Daoy (cell line): Measurements from ENCODE around the gene ZNF132. TPM values are rescaled to one million over a fixed set of nuclear protein-coding genes. Genes with fewer than 3 reads are reported as not detected.
A peak's percentile ranks its signal among the peaks of the same experiment; 100 is the strongest.
"Not testable (repeated sequence)": the region's sequence is repeated elsewhere in the genome, so short reads cannot be mapped to it uniquely, and the experiment has no call there.

ENCODE experiments used
- DNase-seq: peaks from one replicate; pipeline ENCODE4 v3.0.0-alpha.2; 2015; ENCODE audit warnings: low read depth
- total RNA-seq: library from RNA; depleted of rRNA; stranded (reverse); fragments of >200 nt; shearing (Covaris generic); gene quantifications from 2 replicates; pipeline ENCODE4 v1.2.3, GENCODE V29; 2014

The ZNF132 gene
- total RNA-seq, 1 experiment from 2014 or later, result 3.0 TPM

DNA sequence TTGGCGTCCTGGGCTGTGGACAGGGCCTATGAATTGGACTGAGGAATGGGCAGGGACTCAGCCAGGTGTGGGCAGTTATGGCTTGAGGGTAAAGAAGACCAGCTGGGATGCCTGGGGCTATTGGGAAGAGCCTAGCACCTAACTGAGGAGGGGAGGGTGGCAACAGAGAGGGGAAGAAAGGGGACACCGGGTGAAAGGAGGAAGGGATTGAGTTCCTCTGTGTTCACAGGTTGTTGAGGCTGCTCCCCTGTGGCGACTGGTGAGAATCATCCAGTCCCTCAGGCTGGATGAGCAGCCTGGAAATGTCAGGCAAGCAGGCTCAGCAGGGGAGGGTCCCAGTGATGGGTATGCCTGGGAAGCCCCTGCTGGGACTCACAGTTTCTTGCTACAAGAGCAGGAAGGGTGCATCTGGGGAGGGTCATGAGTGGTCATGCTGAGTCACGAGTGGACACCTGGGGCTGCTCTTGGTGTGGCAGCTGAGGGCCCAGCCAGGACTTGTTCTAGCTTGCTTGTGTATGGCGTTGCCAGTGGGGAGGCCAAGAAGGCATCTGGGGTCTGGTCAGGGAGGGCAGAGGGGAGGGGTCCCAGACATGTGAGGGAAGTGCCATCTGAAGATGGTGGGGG is 28.4 kb upstream of the ZNF132 start:
- no peak for DNase-seq

DNA sequence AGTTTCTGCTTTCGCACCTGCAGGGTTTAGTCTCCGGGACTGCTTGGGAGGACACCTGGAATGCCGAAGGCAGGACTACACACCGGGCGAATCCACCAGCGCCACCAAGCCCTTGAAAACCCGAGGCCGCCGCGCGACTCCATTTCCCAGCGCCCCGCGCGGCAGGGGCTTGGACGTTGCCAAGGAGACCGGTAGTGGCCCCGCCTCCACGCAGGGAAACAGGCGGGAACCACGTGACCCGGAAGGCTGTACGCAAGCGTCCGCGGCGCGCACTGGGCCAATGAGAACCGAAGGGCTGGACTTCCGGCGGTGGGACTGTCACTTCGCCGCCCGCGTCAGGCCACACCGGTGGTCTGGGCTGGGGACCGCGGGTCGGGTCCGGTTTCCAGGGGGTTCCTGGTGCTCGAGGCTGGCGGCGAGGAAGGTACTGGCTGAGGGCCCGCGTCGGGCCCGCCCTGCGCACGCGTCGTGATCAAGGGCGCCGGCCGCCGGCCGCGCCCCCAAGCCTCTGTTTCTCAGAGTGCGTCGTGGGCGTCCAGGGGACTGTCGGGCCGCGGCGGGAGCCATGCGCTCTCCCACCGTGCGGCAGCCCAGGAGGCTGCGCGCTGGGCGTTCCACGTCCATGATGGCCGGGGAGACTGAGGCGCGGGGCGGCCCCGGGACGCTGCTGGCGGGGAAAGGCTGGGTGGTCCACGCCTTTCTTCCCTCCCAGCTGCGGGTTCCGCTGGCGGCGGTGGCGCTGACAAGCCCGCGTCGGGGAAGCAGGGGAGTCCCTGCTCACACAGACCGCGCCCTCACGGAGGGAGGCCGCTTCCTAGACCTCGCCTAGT is 27.0 kb upstream of the ZNF132 start, which contains the start of gene ZNF324:
ZNF324 (plus strand) TSS at position 321 of the 830 bp plus-strand sequence. CDS start 2,106 bp downstream, outside the sequence.
- peak; percentile 99 for DNase-seq

DNA sequence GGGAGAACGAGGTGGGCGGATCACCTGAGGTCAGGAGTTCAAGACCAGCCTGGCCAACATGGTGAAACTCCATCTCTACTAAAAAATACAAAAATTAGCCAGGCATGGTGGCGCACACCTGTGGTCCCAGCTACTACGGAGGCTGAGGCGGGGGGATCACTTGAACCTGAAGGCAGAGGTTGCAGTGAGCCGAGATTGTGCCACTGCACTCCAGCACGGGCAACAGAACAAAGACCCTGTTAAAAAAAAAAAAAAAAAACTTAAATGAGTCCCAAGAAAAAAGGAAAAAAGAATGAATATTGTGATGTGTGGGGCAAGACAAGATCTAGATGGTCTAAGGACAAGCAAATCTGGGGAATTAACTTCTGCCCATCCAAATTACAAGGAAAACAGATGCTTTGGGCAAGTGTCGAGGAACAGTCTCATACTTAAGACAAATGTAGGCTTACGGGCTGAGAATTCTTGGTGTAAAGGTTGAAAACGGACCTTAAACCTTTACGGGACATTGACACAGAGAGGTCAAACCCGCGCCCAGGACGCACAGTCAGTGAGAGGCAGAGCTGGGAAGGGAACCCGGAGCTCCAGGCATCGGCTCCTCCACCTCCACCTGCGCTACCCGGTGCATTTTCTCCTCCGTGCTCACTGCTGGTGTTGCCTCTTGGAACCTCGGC is 26.3 kb upstream of the ZNF132 start:
- no peak for DNase-seq

DNA sequence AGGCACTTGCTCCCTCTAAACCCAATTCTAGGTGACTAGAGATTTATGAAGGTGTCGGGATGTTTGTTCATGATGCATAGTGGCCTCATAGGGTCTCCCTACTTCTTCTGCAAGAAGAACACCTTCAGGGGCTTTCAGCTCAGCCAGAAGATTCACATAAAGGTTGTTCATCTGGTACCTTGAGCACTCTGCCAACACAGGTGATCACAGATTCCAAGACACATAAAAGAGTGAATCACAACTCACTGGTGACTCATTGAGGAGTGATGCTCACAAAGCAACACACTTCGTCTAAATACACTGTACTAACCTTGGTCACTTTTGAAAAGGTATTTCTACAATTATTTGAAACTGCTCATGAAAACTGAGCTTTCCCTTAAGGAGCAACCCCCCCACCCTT is 20.1 kb upstream of the ZNF132 start:
- DNase-seq, result no peak

DNA sequence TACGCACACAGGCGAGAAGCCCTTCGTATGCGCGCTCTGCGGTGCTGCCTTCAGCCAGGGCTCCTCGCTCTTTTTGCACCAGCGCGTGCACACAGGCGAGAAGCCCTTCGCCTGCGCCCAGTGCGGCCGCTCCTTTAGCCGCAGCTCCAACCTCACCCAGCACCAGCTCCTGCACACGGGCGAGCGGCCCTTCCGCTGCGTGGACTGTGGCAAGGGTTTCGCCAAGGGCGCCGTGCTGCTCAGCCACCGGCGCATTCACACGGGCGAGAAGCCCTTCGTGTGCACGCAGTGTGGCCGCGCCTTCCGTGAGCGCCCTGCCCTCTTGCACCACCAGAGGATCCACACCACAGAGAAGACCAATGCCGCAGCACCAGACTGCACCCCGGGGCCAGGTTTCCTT is 16.2 kb upstream of the ZNF132 start:
- DNase-seq, result no peak

DNA sequence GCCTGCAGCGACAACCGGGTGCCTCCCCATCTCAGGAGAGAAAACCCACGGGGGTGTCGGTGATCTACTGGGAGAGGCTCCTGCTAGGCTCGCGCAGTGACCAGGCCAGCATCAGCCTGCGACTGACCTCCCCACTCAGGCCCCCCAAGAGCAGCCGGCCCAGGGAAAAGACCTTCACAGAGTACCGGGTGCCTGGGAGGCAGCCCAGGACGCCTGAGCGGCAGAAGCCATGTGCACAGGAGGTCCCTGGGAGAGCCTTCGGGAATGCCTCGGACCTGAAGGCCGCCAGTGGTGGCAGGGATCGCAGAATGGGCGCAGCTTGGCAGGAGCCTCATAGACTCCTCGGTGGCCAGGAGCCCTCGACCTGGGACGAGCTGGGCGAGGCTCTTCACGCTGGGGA is 15.4 kb upstream of the ZNF132 start:
- no peak for DNase-seq

DNA sequence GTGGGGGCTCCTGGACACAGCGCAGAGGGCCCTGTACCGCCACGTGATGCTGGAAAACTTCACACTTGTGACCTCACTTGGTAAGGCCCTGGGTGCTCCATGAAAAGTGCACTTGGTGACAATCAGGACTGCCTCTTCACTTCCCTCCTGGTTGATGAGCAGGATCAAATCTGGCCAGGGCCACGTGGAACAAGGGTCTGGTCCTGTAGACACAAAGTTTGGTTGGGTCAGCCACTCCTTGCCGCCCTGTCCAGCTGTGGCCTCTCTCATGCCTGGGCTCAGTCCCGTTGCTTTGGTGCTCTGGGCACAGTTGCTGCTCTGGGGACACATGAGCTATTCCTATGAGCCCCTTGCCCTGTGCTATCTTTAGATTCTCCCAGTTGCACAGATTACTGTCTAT is 13.8 kb upstream of the ZNF132 start:
- no peak for DNase-seq

DNA sequence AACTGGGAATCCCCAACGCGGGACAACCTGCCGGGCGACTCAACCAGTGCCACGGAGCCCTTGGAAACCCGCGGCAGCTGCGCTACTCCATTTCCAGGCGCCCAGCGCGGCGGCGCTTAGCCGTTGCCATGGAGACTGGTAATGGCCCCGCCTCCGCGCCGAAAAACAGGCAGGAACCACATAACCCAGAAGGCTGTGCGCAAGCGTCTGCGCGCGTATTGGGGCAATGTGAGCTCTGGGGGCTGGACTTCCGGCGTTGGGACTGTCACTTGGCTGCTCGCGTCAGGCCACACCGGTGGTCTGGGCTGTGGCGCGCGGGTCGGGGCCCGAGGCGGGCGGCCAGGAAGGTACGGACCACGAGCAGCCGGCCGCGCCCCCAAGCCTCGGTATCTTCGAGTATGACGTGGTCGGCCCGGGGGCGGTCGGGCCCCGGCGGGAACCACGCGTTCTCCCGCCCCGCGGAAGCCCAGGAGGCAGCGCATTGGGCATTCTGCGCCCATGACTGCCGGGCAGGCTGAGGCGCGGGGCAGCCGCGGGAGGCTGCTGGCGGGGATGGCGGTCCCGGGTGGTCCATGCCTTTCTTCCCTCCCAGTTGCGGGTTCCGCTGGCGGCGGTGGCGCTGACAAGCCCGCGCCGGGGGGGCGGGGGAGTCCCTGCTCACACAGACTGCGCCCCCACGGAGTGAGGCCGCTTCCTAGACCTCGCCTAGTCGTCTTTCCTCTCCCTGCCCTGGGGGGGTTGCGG is 11.6 kb upstream of the ZNF132 start, which contains the start of gene ZNF324B:
ZNF324B (plus strand) TSS at position 265 of the 744 bp plus-strand sequence. CDS start 2,080 bp downstream, outside the sequence.
- DNase-seq, result peak; percentile 98

DNA sequence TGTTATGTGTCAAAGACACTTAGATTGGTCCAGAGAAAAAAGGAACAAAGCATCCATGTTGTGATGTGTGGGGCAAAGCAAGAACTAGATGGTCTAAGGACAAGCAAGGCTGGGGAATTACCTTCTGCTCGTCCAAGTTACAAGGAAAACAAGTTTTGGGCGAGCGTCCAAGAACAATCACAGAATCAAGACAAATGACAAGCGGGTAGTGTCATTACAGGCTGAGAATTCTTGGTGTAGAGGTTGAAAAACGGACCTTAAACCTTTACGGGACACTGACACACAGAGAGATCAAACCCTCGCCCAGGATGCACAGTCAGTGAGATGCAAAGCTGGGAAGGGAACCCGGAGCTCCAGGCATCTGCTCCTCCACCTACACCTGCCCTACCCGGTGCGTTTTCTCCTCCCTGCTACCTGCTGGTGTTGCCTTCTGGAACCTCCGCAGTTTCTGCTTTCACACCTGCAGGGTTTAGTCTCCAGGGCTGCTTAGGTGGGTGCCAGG is 11.0 kb upstream of the ZNF132 start:
- no peak for DNase-seq

DNA sequence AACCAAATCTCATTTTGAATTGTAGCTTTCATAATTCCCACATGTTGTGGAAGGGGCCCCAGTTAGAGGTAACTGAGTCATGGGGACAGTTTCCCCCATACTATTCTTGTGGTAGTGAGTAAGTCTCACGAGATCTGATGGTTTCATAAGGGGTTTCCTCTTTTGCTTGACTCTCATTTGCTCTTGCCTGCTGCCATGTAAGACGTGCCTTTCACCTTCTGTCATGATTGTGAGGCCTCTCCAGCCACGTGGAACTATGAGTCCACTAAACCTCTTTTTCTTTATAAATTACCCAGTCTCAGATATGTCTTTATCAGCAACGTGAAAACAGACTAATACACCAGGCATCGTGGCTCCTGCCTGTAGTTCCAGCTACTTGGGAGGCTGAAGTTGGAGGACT is 10.0 kb upstream of the ZNF132 start:
- not testable (repeated sequence) for DNase-seq

DNA sequence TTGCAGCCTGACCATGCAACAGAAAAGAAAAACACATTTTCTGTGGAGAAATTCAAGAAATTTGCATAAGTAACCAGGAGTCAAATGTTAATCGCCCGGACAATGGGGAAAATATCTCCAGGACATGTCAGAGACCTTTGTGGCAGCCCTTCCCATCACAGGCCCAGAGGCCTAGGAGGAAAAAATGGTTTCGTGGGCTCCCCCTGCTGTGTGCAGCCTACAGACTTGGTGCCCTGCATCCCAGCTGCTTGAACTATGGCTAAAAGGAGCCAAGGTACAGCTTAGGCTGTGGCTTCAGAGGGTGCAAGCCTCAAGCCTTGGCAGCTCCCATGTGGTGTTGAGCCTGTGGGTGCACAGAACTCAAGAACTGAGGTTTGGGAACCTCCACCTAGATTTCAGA is 8.9 kb upstream of the ZNF132 start:
- DNase-seq, result not testable (repeated sequence)

DNA sequence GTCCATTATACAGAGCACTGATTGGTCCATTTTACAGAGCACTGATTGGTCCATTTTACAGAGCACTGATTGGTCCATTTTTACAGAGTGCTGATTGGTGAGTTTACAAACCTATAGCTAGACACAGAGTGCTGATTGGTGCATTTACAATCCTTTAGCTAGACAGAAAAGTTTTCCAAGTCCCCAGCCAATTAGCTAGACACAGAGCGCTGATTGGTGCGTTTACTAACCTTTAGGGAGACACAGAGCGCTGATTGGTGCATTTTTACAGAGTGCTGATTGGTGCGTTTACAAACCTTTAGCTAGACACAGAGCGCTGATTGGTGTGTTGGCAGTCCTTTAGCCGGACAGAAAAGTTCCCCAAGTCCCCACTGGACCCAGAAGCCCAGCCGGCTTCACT is 3.0 kb upstream of the ZNF132 start:
- DNase-seq, result not testable (repeated sequence)

DNA sequence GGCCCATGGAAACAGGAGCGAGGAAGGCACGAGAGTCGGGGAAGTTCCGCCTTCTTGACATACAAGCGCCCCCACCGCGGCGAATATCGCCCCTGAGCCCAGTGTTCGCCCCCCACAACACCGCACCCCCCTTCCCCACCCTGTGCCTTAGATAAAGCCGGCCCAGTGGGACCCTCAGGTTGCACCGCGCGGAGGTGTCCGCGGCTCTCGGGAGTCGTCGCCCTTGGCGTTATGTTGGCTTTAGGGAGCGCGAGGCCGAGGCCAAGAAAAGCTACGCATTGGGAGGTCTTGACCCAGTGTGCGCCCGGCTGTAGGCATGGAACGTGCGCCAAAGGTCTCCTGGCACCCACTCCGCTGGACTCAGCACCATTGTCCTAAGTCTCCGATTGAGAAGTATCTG is 603 bp upstream of the ZNF132 start:
- no peak for DNase-seq

DNA sequence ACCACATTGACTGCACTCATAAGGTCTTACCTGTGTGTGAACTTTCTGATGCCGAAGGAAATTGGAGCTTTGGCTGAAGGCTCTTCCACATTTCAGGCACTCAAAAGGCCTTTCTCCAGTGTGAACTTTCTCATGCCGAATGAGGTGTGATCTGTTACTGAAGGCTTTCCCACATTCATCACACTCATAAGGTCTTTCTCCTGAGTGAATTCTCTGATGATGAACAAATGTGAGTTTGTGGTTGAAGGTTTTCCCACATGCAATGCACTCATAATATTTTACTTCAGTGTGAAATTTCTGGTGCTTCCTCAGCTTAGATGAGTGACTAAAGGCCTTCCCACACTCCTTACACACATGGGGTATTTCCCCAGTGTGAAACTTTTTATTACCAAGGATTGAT is 5.7 kb downstream of the ZNF132 start:
- DNase-seq, result no peak

DNA sequence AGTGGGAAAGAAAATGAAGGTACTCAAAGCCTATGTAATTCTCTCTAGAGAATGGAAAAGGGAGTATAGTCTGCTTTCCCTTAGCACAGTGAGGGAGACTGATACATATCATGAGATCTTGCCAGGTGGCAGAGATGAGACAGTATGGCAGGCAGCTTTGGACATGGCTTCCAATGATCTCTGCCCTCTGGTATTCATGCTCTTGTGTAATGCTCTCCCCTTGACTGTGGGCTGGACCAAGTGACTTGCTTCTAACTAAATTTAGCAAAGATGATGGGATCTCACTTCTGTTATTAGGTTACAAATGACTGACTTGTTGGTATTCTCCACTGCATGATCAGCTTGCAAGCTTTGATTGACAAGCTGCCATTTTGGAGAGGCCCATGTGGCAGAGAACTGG is 10.2 kb downstream of the ZNF132 start:
- DNase-seq, result no peak

DNA sequence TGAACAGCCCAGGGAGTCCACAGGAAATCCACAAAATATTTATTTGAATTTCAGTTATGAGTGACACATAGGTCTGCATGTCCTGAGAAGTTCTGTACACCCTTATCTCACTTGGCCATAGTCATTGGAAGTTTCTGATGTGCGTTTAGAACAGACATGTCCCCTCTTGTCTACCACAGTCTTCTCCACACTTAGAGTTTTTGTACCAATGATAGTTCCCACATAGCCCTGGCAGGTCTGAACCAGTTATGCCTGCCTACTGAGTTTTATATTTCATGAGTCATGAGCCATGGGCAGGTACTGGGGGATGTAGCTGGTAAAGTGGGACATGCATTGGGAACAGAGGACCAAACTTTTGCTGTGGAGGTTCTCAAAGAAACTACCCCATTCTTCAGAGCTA is 11.3 kb downstream of the ZNF132 start:
- no peak for DNase-seq

DNA sequence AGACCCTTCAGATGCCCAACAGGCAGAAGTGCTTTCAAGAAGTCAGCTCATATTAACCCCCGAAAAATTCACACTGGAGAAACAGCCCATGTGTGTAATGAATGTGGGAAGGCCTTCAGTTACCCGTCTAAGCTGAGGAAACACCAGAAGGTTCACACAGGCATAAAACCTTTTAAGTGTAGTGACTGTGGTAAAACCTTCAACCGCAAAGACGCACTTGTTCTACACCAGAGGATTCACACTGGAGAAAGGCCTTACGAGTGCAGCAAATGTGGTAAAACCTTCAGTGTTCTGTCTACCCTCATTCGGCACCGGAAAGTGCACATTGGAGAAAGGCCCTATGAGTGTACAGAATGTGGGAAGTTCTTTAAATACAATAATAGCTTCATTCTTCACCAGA is 22.9 kb downstream of the ZNF132 start:
- DNase-seq, result no peak

DNA sequence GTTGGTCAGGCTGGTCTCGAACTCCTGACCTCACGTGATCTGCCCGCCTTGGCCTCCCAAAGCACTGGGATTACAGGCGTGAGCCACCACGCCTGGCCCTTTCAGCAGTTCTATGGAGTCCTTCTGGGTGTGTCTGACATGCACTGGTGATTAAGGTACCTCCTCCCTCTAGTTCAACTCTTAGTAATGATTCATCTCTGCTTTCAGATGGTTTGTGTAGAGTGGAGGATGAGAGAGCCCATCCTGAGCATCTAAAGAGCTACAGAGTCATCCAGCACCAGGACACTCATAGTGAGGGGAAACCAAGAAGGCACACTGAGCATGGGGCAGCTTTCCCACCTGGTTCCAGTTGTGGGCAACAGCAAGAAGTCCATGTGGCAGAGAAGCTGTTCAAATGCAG is 23.3 kb downstream of the ZNF132 start:
- no peak for DNase-seq

DNA sequence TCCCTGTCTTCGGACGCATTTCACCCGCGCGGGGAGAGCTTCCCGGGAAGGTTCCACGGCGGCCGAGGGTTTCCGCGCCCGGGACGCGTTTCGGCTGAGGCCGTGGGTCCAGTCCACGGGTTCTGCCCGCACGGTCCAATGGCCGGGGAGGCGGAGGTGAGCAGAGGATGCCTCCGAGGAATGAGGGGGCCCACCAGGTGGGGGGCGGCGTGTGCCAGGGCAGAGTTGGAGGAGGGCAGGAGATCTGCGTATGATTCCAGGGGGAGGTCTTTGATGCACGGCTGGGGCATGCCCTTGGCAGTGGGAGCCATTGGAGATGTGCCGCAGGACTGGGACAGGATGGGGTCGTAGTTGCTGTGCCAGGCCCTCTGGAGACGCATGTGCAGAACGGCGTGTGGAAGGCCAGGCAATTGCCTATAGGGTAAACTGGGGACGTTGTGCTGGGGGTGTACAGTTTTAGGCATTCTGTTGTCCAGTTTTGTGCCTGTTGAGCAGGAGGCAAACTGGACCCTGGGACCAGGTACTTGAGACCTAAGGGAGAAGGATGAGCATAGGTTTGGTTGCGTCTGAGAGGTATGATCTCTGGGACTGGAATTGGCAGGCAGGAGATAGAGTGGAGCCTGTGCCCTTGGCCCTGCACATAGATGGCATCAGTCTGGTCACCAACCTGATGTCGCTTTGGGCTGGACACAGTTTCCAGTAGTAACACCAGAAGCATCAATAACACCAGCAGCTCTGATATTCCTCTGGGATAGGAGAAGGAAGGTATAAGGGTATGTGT is 30.8 kb downstream of the ZNF132 start:
- peak; percentile 58 for DNase-seq

DNA sequence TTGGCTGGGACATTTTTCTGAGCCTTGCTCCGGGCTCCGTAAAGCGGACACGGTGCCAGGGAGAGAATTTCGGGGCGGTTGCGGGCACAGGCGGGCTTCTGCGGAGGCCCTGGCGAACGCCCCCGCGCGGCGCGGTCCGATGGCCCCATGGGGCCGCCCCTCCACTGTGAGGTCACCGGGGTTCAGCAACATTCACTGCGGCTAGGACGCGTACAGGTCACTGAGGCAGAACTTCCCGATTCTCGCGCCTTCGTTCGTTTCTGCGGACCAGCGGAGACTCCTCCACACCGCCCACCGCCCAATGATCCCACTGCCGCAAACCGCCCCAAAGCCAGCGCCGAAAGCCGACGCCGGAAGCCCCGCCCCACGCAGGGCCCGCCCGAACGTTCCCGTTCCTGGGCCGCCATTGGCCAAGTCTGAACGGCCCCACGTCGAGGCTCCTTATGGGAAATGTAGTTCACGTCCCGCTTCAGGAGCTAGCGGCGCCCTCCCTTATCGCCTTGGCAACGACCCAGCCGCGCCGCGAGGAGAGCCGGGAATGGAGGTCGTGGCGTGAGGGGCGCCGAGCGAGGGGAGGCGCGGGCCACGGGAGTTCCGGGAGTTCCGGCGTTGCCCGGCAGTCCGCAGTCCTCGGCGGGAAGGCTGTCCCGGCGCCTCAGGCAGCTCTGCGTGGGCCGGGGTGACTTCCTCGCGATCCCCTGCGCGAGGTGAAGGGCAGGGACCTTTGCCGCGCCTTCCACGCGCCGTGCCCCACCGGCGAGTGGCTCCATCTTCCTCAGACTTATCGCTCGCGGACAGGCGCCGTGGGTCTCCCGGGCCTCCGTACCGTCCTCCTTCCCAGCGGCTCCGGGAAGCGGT is 31.6 kb downstream of the ZNF132 start, which contains the start of gene ZNF584:
ZNF584 (plus strand) TSS at position 498 of the 858 bp plus-strand sequence. CDS start 499 bp downstream, outside the sequence.
- peak; percentile 97 for DNase-seq
